MM.1S (cell line): Measurements from ENCODE around the gene ALDOB.

Source experiments
- DNase-seq: peaks from one replicate; pipeline ENCODE4 v3.0.0-alpha.2; 2015
- H2AFZ ChIP-seq: fragments of 300-600 bp; sonication (generic); 2 replicates; pipeline ENCODE4 v1.6.0; 2016; ENCODE audit warnings: antibody characterized with exemption, low read length
- H3F3A ChIP-seq: fragments of 300-600 bp; sonication (generic); 2 replicates; pipeline ENCODE4 v1.6.1; 2016; ENCODE audit warnings: mild to moderate bottlenecking, antibody characterized with exemption, low read length, moderate library complexity, mixed read lengths; ENCODE audit not compliant: insufficient read depth
- H3K27ac ChIP-seq: fragments of 300-600 bp; sonication (generic); 2 replicates; pipeline ENCODE4 v1.5.1; 2016; ENCODE audit warnings: mild to moderate bottlenecking, low read length
- H3K27me3 ChIP-seq: fragments of 300-600 bp; sonication (generic); replicated peaks from 2 replicates; pipeline ENCODE4 v1.6.0; 2016; ENCODE audit warnings: low read length; ENCODE audit not compliant: insufficient read depth
- H3K36me3 ChIP-seq: fragments of 300-600 bp; sonication (generic); replicated peaks from 2 replicates; pipeline ENCODE4 v1.6.1; 2016; ENCODE audit warnings: mild to moderate bottlenecking, low read length, mixed read lengths; ENCODE audit not compliant: insufficient read depth
- H3K4me1 ChIP-seq: fragments of 300-600 bp; sonication (generic); 2 replicates; pipeline ENCODE4 v1.6.1; 2016; ENCODE audit warnings: low read length, mixed read lengths
- H3K4me2 ChIP-seq: fragments of 300-600 bp; sonication (generic); 2 replicates; pipeline ENCODE4 v1.6.0; 2016; ENCODE audit warnings: low read depth, low read length
- H3K4me3 ChIP-seq: fragments of 300-600 bp; sonication (generic); 2 replicates; pipeline ENCODE4 v1.5.1; 2016; ENCODE audit warnings: low read length, mixed read lengths
- H3K79me2 ChIP-seq: fragments of 300-600 bp; sonication (generic); 2 replicates; pipeline ENCODE4 v1.6.1; 2016; ENCODE audit warnings: mixed run types, low read length, mixed read lengths
- H3K9ac ChIP-seq: fragments of 300-600 bp; sonication (generic); 2 replicates; pipeline ENCODE4 v1.6.1; 2016; ENCODE audit warnings: low read length, mixed read lengths
- H3K9me2 ChIP-seq: fragments of 300-600 bp; sonication (generic); replicated peaks from 2 replicates; pipeline ENCODE4 v1.6.1; 2016; ENCODE audit warnings: mild to moderate bottlenecking, low read length, mixed read lengths; ENCODE audit not compliant: insufficient read depth
- H3K9me3 ChIP-seq: fragments of 300-600 bp; sonication (generic); replicated peaks from 2 replicates; pipeline ENCODE4 v1.6.1; 2016; ENCODE audit warnings: mild to moderate bottlenecking, low read length, mixed read lengths; ENCODE audit not compliant: insufficient read depth
- H4K20me1 ChIP-seq: fragments of 300-600 bp; sonication (generic); 2 replicates; pipeline ENCODE4 v1.6.1; 2016; ENCODE audit warnings: mild to moderate bottlenecking, low read length, moderate library complexity, mixed read lengths; ENCODE audit not compliant: insufficient read depth
- CTCF ChIP-seq: fragments of 300-600 bp; sonication (generic); IDR thresholded peaks from 2 replicates; pipeline ENCODE4 v1.5.1; 2016; ENCODE audit warnings: antibody characterized with exemption, low read length, mixed read lengths
- EZH2 ChIP-seq: fragments of 300-600 bp; sonication (generic); optimal IDR thresholded peaks from 2 replicates; pipeline ENCODE3; 2017; ENCODE audit warnings: low read depth, mild to moderate bottlenecking, antibody characterized with exemption, low read length, mixed read lengths
- EZH2phosphoT487 ChIP-seq: fragments of 300-600 bp; sonication (generic); IDR thresholded peaks from 2 replicates; pipeline ENCODE4 v1.6.1; 2018; ENCODE audit warnings: antibody characterized with exemption, low read length

The ALDOB gene

GRCh38 chr9:101478444-101478843, 42.9 kb upstream of the ALDOB start:
- H3K27ac ChIP-seq = no peak overlapping the region
- no peaks in the 10 kb centered on the region for H3K79me2 ChIP-seq
- TF ChIP-seq CTCF (no peak), EZH2phosphoT487 (no peak), EZH2 (no peak)
- H3K9me3 ChIP-seq = no peaks in the 10 kb centered on the region
- H3K9ac ChIP-seq = no peak overlapping the region
- no peak for DNase-seq
- H3K4me3 ChIP-seq = no peak overlapping the region
- H4K20me1 ChIP-seq = no peaks in the 10 kb centered on the region
- no peaks in the 10 kb centered on the region for H3K4me1 ChIP-seq
- H3F3A ChIP-seq = no peaks in the 10 kb centered on the region
- no peak overlapping the region for H2AFZ ChIP-seq
- H3K9me2 ChIP-seq = no peaks in the 10 kb centered on the region
- H3K36me3 ChIP-seq = no peaks in the 10 kb centered on the region
- no peaks in the 10 kb centered on the region for H3K27me3 ChIP-seq
- no peak overlapping the region for H3K4me2 ChIP-seq

- Histone ChIP-seq H3K4me3 (no peak overlapping the region), H3K9ac (no peak overlapping the region), H3K4me2 (no peak overlapping the region), H3K27me3 (no peaks in the 10 kb centered on the region), H3K36me3 (no peaks in the 10 kb centered on the region), H3K9me3 (no peaks in the 10 kb centered on the region), H3K4me1 (no peaks in the 10 kb centered on the region), H3K9me2 (no peaks in the 10 kb centered on the region), H3F3A (no peaks in the 10 kb centered on the region), H3K79me2 (no peaks in the 10 kb centered on the region), H2AFZ (no peak overlapping the region), H4K20me1 (no peaks in the 10 kb centered on the region), H3K27ac (no peak overlapping the region)
- no peak for DNase-seq
- TF ChIP-seq EZH2phosphoT487 = no peak
- TF ChIP-seq EZH2 = no peak
- TF ChIP-seq CTCF = no peak
Observed at GRCh38 chr9:101477736-101478135, 42.2 kb upstream of the ALDOB start.

GRCh38 chr9:101477214-101477613, 41.6 kb upstream of the ALDOB start:
- Histone ChIP-seq H4K20me1 (no peaks in the 10 kb centered on the region), H3K79me2 (no peaks in the 10 kb centered on the region), H3K9ac (no peak overlapping the region), H3K9me2 (no peaks in the 10 kb centered on the region), H3K4me1 (no peaks in the 10 kb centered on the region), H3F3A (no peaks in the 10 kb centered on the region), H3K27ac (no peak overlapping the region), H2AFZ (no peak overlapping the region), H3K9me3 (no peaks in the 10 kb centered on the region), H3K4me3 (no peak overlapping the region), H3K36me3 (no peaks in the 10 kb centered on the region), H3K4me2 (no peak overlapping the region), H3K27me3 (no peaks in the 10 kb centered on the region)
- DNase-seq = no peak
- no peak for TF ChIP-seq CTCF
- TF ChIP-seq EZH2 = no peak
- no peak for TF ChIP-seq EZH2phosphoT487
